K562 (cell line): Measurements from ENCODE around the gene IGFL1. TPM values are rescaled to one million over a fixed set of nuclear protein-coding genes. Genes with fewer than 3 reads are reported as not detected.

Experiments used
- ARHGAP35 ChIP-seq: fragments of 450-650 bp; IDR thresholded peaks from 2 replicates; pipeline ENCODE4 v1.6.1; 2018; ENCODE audit not compliant: partially characterized antibody
- BRD9 ChIP-seq: fragments of 450-650 bp; IDR thresholded peaks from 2 replicates; pipeline ENCODE4 v1.6.1; 2018; ENCODE audit warnings: low read depth; ENCODE audit not compliant: partially characterized antibody
- CBX2 ChIP-seq: fragments of 200-600 bp; sonication (generic); IDR thresholded peaks from one replicate; pipeline ENCODE4 v1.6.1; 2012; ENCODE audit warnings: mild to moderate bottlenecking, low read length, inconsistent platforms; ENCODE audit not compliant: insufficient read depth, poor library complexity, severe bottlenecking
- CREM ChIP-seq: IDR thresholded peaks from 2 replicates; pipeline ENCODE4 v1.6.1; 2014; ENCODE audit warnings: antibody characterized with exemption, low read depth
- GTF2A2 ChIP-seq: IDR thresholded peaks from 2 replicates; pipeline ENCODE4 v1.6.1; 2016; ENCODE audit warnings: mild to moderate bottlenecking, missing genetic modification characterization, missing compliant biosample characterization
- MAFK ChIP-seq: IDR thresholded peaks from 2 replicates; pipeline ENCODE4 v1.6.1; 2011; ENCODE audit warnings: low read length, improper control_type of control experiment
- PML ChIP-seq: IDR thresholded peaks from 2 replicates; pipeline ENCODE4 v1.6.1; 2012; ENCODE audit warnings: low read length, inconsistent platforms
- RBM14 ChIP-seq: fragments of 200-400 bp; formaldehyde crosslinking; IDR thresholded peaks from 2 replicates; pipeline ENCODE4 v1.6.1; 2018; ENCODE audit warnings: low read depth, mild to moderate bottlenecking, low read length, moderate library complexity, borderline replicate concordance; ENCODE audit not compliant: insufficient read depth
- SIN3A ChIP-seq, 2 experiments: fragments of 150-350 bp in 1 of 2; IDR thresholded peaks; 2 replicates each; pipeline ENCODE4 v1.6.1; 2011 to 2016; ENCODE audit warnings: borderline replicate concordance in 2 of 2, low read depth in 2 of 2, low read length in 2 of 2, mild to moderate bottlenecking in 2 of 2, moderate library complexity in 2 of 2; ENCODE audit not compliant: control insufficient read depth in 1 of 2
- SMARCC2 ChIP-seq: fragments of 450-650 bp; IDR thresholded peaks from 2 replicates; pipeline ENCODE4 v1.6.1; 2017; ENCODE audit warnings: antibody characterized with exemption, moderate library complexity, mild to moderate bottlenecking, low read depth
- STAG1 ChIP-seq: sonication (generic); formaldehyde crosslinking; IDR thresholded peaks from 2 replicates; pipeline ENCODE4 v1.5.0; 2020; ENCODE audit warnings: missing genetic modification reagents, borderline replicate concordance
- TEAD1 ChIP-seq, 2 experiments: fragments of 450-650 bp in 1 of 2; sonication (generic) in 1 of 2; formaldehyde crosslinking; IDR thresholded peaks; 2 replicates each; pipeline versions ENCODE4 v1.4.0 to v1.8.0; 2020 to 2022; ENCODE audit warnings: mild to moderate bottlenecking in 2 of 2, missing genetic modification reagents in 1 of 2
- TFAM ChIP-seq: fragments of 250-450 bp; sonication (Bioruptor Pico); conservative IDR thresholded peaks from 2 replicates; pipeline ENCODE4 v1.5.0; 2021; ENCODE audit warnings: mild to moderate bottlenecking, moderate library complexity
- TGIF2 ChIP-seq: sonication (generic); formaldehyde crosslinking; IDR thresholded peaks from 2 replicates; pipeline ENCODE4 v1.8.1; 2022; ENCODE audit warnings: mild to moderate bottlenecking, missing genetic modification reagents, moderate library complexity
- ZNF212 ChIP-seq: fragments of 450-650 bp; formaldehyde crosslinking; IDR thresholded peaks from 2 replicates; pipeline ENCODE4 v1.4.0; 2020; ENCODE audit warnings: mild to moderate bottlenecking
- ZNF436 ChIP-seq: fragments of 250-450, 450-650 bp; sonication (Bioruptor Pico); formaldehyde crosslinking; IDR thresholded peaks from 2 replicates; pipeline ENCODE4 v1.7.0; 2020; ENCODE audit warnings: mild to moderate bottlenecking
- ZNF77 ChIP-seq: fragments of 250-450 bp; sonication (Bioruptor Pico); IDR thresholded peaks from 2 replicates; pipeline ENCODE4 v1.5.0; 2020
- polyA plus RNA-seq, 8 experiments: library from polyadenylated mRNA; depleted of rRNA in 4 of 8; stranded (reverse) in 5 of 8; unstranded in 3 of 8; fragments of >200 nt; fragmentation: Nextera tagmentation in 2 of 8; fragmentation: Illumina TruSeq in 1 of 8; extraction: Ambion mirVana in 2 of 8; extraction: Trizol in 1 of 8; gene quantifications; 2 replicates each; pipeline versions ENCODE4 v1.2.1 to v1.2.3, GENCODE V29; 2011 to 2014; ENCODE audit warnings: inconsistent platforms in 1 of 8, missing spikeins in 1 of 8
- total RNA-seq, 7 experiments: library from RNA; depleted of rRNA in 6 of 7; stranded (reverse); fragments of >200 nt in 6 of 7; fragmentation: Illumina TruSeq in 2 of 7; extraction: Trizol in 2 of 7; gene quantifications; 2 replicates each; pipeline versions ENCODE4 v1.2.1 to v1.2.3, GENCODE V29; 2011 to 2021; ENCODE audit warnings: low replicate concordance in 1 of 7
- TF ChIP-seq, protein P1 (sequence below), 2 experiments: IDR thresholded peaks in 1 of 2; conservative IDR thresholded peaks in 1 of 2; 2 replicates each; pipeline ENCODE4 v1.6.1; 2016; ENCODE audit warnings: low read depth in 2 of 2, mild to moderate bottlenecking in 1 of 2, missing compliant biosample characterization in 1 of 2, missing genetic modification characterization in 1 of 2, moderate library complexity in 1 of 2
- TF ChIP-seq, protein P2 (sequence below): sonication (generic); formaldehyde crosslinking; IDR thresholded peaks from 2 replicates; pipeline ENCODE4 v1.8.1; 2023; ENCODE audit warnings: mild to moderate bottlenecking, missing genetic modification reagents
- TF ChIP-seq, protein P3 (sequence below): sonication (generic); formaldehyde crosslinking; IDR thresholded peaks from 2 replicates; pipeline ENCODE4 v1.8.1; 2022; ENCODE audit warnings: missing genetic modification reagents

IGFL1 gene
- total and polyA plus RNA-seq, 9 of the 15 experiments (the other 6 are each of a cell fraction or from before 2014, with no cell fraction given): not detected

DNA sequence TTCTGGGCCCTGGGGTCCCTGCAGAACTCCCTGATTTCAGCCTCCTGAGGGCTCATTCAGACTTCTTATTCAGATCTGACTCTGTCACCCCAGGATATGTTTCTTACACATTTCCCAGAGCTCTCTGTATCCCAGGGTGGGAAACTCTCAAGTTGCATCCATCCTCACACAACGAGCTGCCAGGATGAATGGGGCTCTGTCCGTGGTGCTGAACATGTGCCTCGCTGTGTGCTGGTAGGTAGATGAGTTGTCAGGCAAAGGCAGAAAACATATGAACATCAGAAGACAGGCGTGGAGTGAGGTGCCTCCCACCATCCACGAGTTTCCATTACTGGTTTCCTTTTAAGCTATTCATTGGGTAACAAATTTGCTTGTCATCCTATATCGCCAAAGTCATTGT lies 11.4 kb upstream of the IGFL1 start (continued):
- no peak for TF ChIP-seq SIN3A (IDR thresholded peaks at IDR 0.05; ENCODE audit: borderline replicate concordance in 2 of 2, control insufficient read depth in 1 of 2, low read depth in 2 of 2, low read length in 2 of 2)
- TF ChIP-seq, protein P1, sequence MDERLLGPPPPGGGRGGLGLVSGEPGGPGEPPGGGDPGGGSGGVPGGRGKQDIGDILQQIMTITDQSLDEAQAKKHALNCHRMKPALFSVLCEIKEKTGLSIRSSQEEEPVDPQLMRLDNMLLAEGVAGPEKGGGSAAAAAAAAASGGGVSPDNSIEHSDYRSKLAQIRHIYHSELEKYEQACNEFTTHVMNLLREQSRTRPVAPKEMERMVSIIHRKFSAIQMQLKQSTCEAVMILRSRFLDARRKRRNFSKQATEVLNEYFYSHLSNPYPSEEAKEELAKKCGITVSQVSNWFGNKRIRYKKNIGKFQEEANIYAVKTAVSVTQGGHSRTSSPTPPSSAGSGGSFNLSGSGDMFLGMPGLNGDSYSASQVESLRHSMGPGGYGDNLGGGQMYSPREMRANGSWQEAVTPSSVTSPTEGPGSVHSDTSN (CRISPR knock-in tag; IDR thresholded peaks at IDR 0.05; ENCODE audit: low read depth): no peak
- TF ChIP-seq, protein P1 (tag; conservative IDR thresholded peaks at IDR 0.05; ENCODE audit: low read depth): peak; percentile 24; the same call in 1 of the 2 replicates
- no peak for TF ChIP-seq CREM
- TF ChIP-seq TGIF2 (CRISPR knock-in tag): no peak
- no peak for TF ChIP-seq PML
- no peak for TF ChIP-seq ZNF212 (CRISPR knock-in tag)
- TF ChIP-seq BRD9: no peak
- TF ChIP-seq STAG1 (CRISPR knock-in tag): 0 out of 2 replicates have a peak, but pooled peaks have one; percentile 31
- no peak for TF ChIP-seq MAFK
- no peak for TF ChIP-seq GTF2A2 (tag)
- TF ChIP-seq, protein P2, sequence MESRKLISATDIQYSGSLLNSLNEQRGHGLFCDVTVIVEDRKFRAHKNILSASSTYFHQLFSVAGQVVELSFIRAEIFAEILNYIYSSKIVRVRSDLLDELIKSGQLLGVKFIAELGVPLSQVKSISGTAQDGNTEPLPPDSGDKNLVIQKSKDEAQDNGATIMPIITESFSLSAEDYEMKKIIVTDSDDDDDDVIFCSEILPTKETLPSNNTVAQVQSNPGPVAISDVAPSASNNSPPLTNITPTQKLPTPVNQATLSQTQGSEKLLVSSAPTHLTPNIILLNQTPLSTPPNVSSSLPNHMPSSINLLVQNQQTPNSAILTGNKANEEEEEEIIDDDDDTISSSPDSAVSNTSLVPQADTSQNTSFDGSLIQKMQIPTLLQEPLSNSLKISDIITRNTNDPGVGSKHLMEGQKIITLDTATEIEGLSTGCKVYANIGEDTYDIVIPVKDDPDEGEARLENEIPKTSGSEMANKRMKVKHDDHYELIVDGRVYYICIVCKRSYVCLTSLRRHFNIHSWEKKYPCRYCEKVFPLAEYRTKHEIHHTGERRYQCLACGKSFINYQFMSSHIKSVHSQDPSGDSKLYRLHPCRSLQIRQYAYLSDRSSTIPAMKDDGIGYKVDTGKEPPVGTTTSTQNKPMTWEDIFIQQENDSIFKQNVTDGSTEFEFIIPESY (CRISPR knock-in tag): no peak
- TF ChIP-seq RBM14: no peak
- TF ChIP-seq TEAD1 (CRISPR knock-in tag; IDR thresholded peaks at IDR 0.05): 0 out of 4 replicates have a peak, but pooled peaks of 1 of the 2 experiments have one; percentile 31
- no peak for TF ChIP-seq CBX2
- no peak for TF ChIP-seq ZNF77 (CRISPR knock-in tag)
- TF ChIP-seq, protein P3, sequence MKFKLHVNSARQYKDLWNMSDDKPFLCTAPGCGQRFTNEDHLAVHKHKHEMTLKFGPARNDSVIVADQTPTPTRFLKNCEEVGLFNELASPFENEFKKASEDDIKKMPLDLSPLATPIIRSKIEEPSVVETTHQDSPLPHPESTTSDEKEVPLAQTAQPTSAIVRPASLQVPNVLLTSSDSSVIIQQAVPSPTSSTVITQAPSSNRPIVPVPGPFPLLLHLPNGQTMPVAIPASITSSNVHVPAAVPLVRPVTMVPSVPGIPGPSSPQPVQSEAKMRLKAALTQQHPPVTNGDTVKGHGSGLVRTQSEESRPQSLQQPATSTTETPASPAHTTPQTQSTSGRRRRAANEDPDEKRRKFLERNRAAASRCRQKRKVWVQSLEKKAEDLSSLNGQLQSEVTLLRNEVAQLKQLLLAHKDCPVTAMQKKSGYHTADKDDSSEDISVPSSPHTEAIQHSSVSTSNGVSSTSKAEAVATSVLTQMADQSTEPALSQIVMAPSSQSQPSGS (CRISPR knock-in tag): no peak
- TF ChIP-seq SMARCC2: no peak
- TF ChIP-seq ARHGAP35: no peak
- TF ChIP-seq ZNF436 (CRISPR knock-in tag): no peak
- TF ChIP-seq TFAM (CRISPR knock-in tag): no peak
